ENCODE results near the gene ATG4C. TPM values are rescaled to one million over a fixed set of nuclear protein-coding genes. Genes with fewer than 3 reads are reported as not detected.

Gene ATG4C
- total and polyA plus RNA-seq, 2 experiments from 2014 or later = 7.2 to 10.6 TPM

GRCh38 chr1:62856960-62857359 lies 73.0 kb downstream of the ATG4C start:
- H4K20me1 ChIP-seq (ENCODE audit: insufficient read depth, poor library complexity, severe bottlenecking) = no peaks in the 10 kb centered on the region
- H3K27ac ChIP-seq = no peak overlapping the region
- H3K9me2 ChIP-seq (replicated peaks; ENCODE audit: insufficient read depth) = no peaks in the 10 kb centered on the region
- 90% methylated on average over 9 of the region's 9 CpGs for WGBS (ENCODE audit: low lambda C conversion rate, missing lambda C conversion rate)
- H3K27me3 ChIP-seq = no peaks in the 10 kb centered on the region
- no peak overlapping the region for H3K4me2 ChIP-seq
- TF ChIP-seq EZH2phosphoT487 (IDR thresholded peaks at IDR 0.05; ENCODE audit: low read depth, severe bottlenecking, unreplicated experiment) (no peak), EZH2 (IDR thresholded peaks at IDR 0.05; ENCODE audit: borderline replicate concordance) (no peak)
- TF ChIP-seq, protein P1, sequence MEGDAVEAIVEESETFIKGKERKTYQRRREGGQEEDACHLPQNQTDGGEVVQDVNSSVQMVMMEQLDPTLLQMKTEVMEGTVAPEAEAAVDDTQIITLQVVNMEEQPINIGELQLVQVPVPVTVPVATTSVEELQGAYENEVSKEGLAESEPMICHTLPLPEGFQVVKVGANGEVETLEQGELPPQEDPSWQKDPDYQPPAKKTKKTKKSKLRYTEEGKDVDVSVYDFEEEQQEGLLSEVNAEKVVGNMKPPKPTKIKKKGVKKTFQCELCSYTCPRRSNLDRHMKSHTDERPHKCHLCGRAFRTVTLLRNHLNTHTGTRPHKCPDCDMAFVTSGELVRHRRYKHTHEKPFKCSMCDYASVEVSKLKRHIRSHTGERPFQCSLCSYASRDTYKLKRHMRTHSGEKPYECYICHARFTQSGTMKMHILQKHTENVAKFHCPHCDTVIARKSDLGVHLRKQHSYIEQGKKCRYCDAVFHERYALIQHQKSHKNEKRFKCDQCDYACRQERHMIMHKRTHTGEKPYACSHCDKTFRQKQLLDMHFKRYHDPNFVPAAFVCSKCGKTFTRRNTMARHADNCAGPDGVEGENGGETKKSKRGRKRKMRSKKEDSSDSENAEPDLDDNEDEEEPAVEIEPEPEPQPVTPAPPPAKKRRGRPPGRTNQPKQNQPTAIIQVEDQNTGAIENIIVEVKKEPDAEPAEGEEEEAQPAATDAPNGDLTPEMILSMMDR (IDR thresholded peaks at IDR 0.05; ENCODE audit: poor library complexity) = no peak
- no peak overlapping the region for H3K4me3 ChIP-seq
- no peak overlapping the region for H2AFZ ChIP-seq
- no peaks in the 10 kb centered on the region for H3K4me1 ChIP-seq (ENCODE audit: insufficient read depth)
- H3K79me2 ChIP-seq = no peaks in the 10 kb centered on the region
- no peaks in the 10 kb centered on the region for H3K36me3 ChIP-seq (replicated peaks; ENCODE audit: insufficient read depth, low read depth)
- no peak for DNase-seq (ENCODE audit: low spot score)
- no peaks in the 10 kb centered on the region for H3K9me3 ChIP-seq (ENCODE audit: low read depth)

GRCh38 chr1:62869217-62869754 lies 85.4 kb downstream of the ATG4C start:
- no peaks in the 10 kb centered on the region for H3K36me3 ChIP-seq (replicated peaks; ENCODE audit: insufficient read depth, low read depth)
- no peaks in the 10 kb centered on the region for H3K4me1 ChIP-seq (ENCODE audit: insufficient read depth)
- H3K4me3 ChIP-seq = no peak overlapping the region
- TF ChIP-seq, protein P1 (IDR thresholded peaks at IDR 0.05; ENCODE audit: poor library complexity) = no peak
- TF ChIP-seq EZH2 (IDR thresholded peaks at IDR 0.05; ENCODE audit: borderline replicate concordance) (no peak), EZH2phosphoT487 (IDR thresholded peaks at IDR 0.05; ENCODE audit: low read depth, severe bottlenecking, unreplicated experiment) (no peak)
- 46% methylated on average over 3 of the region's 3 CpGs for WGBS (ENCODE audit: low lambda C conversion rate, missing lambda C conversion rate)
- H3K27me3 ChIP-seq = no peaks in the 10 kb centered on the region
- peak overlapping the region; percentile 5 for H3K4me2 ChIP-seq
- H2AFZ ChIP-seq = no peak overlapping the region
- no peaks in the 10 kb centered on the region for H3K9me2 ChIP-seq (replicated peaks; ENCODE audit: insufficient read depth)
- peak overlapping the region; percentile 54 for H3K27ac ChIP-seq
- H3K79me2 ChIP-seq = no peaks in the 10 kb centered on the region
- H4K20me1 ChIP-seq (ENCODE audit: insufficient read depth, poor library complexity, severe bottlenecking) = no peaks in the 10 kb centered on the region
- DNase-seq (ENCODE audit: low spot score) = peak; percentile 28
- H3K9me3 ChIP-seq (ENCODE audit: low read depth) = no peaks in the 10 kb centered on the region

GRCh38 chr1:62870148-62870547 lies 86.2 kb downstream of the ATG4C start:
- Histone ChIP-seq H3K9me3 (ENCODE audit: low read depth) (no peaks in the 10 kb centered on the region), H2AFZ (no peak overlapping the region), H3K9me2 (replicated peaks; ENCODE audit: insufficient read depth) (no peaks in the 10 kb centered on the region), H3K4me3 (no peak overlapping the region), H3K4me1 (ENCODE audit: insufficient read depth) (no peaks in the 10 kb centered on the region), H3K4me2 (no peak overlapping the region), H3K27ac (peak overlapping the region; percentile 1), H3K27me3 (no peaks in the 10 kb centered on the region), H3K79me2 (no peaks in the 10 kb centered on the region), H3K36me3 (replicated peaks; ENCODE audit: insufficient read depth, low read depth) (no peaks in the 10 kb centered on the region), H4K20me1 (ENCODE audit: insufficient read depth, poor library complexity, severe bottlenecking) (no peaks in the 10 kb centered on the region)
- DNase-seq (ENCODE audit: low spot score) = no peak
- 97% methylated on average over 1 of the region's 1 CpG for WGBS (ENCODE audit: low lambda C conversion rate, missing lambda C conversion rate)
- no peak for TF ChIP-seq EZH2phosphoT487 (IDR thresholded peaks at IDR 0.05; ENCODE audit: low read depth, severe bottlenecking, unreplicated experiment)
- TF ChIP-seq EZH2 (IDR thresholded peaks at IDR 0.05; ENCODE audit: borderline replicate concordance) = no peak
- TF ChIP-seq, protein P1 (IDR thresholded peaks at IDR 0.05; ENCODE audit: poor library complexity) = no peak
